ENCODE data around the gene PINLYP.

PINLYP gene

GRCh38 chr19:43564800-43565199, 10.8 kb upstream of the PINLYP start:
- ATAC-seq: no peak
- TF ChIP-seq ZNF70 (CRISPR knock-in tag; IDR thresholded peaks at IDR 0.05) (no peak), CREB5 (CRISPR knock-in tag; IDR thresholded peaks at IDR 0.05; ENCODE audit: low read depth) (no peak), ZNF565 (CRISPR knock-in tag; conservative IDR thresholded peaks at IDR 0.05; ENCODE audit: low read depth) (no peak), ESRRG (CRISPR knock-in tag; IDR thresholded peaks at IDR 0.05) (no peak), ZFP30 (CRISPR knock-in tag; IDR thresholded peaks at IDR 0.05) (no peak), ZNF8 (CRISPR knock-in tag; IDR thresholded peaks at IDR 0.05) (no peak), SNAI2 (CRISPR knock-in tag; IDR thresholded peaks at IDR 0.05) (no peak)

- TF ChIP-seq TSHZ2 (CRISPR knock-in tag; IDR thresholded peaks at IDR 0.05): no peak
- no peak for TF ChIP-seq ZFP3 (CRISPR knock-in tag; IDR thresholded peaks at IDR 0.05)
- TF ChIP-seq, protein P1, sequence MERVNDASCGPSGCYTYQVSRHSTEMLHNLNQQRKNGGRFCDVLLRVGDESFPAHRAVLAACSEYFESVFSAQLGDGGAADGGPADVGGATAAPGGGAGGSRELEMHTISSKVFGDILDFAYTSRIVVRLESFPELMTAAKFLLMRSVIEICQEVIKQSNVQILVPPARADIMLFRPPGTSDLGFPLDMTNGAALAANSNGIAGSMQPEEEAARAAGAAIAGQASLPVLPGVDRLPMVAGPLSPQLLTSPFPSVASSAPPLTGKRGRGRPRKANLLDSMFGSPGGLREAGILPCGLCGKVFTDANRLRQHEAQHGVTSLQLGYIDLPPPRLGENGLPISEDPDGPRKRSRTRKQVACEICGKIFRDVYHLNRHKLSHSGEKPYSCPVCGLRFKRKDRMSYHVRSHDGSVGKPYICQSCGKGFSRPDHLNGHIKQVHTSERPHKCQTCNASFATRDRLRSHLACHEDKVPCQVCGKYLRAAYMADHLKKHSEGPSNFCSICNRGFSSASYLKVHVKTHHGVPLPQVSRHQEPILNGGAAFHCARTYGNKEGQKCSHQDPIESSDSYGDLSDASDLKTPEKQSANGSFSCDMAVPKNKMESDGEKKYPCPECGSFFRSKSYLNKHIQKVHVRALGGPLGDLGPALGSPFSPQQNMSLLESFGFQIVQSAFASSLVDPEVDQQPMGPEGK (CRISPR knock-in tag; IDR thresholded peaks at IDR 0.05; ENCODE audit: borderline replicate concordance): no peak
- no peak for TF ChIP-seq CREB5 (CRISPR knock-in tag; IDR thresholded peaks at IDR 0.05; ENCODE audit: low read depth)
- no peak for TF ChIP-seq ZNF8 (CRISPR knock-in tag; IDR thresholded peaks at IDR 0.05)
- no peak for TF ChIP-seq ESRRG (CRISPR knock-in tag; IDR thresholded peaks at IDR 0.05)
- no peak for TF ChIP-seq TCF4 (CRISPR knock-in tag; IDR thresholded peaks at IDR 0.05; ENCODE audit: borderline replicate concordance)
- no peak for TF ChIP-seq ARNTL (CRISPR knock-in tag; IDR thresholded peaks at IDR 0.05; ENCODE audit: borderline replicate concordance, low read depth)
- TF ChIP-seq TOX (CRISPR knock-in tag; IDR thresholded peaks at IDR 0.05; ENCODE audit: borderline replicate concordance): no peak
- no peak for TF ChIP-seq PPARA (CRISPR knock-in tag; IDR thresholded peaks at IDR 0.05; ENCODE audit: borderline replicate concordance)
- TF ChIP-seq CSDC2 (CRISPR knock-in tag; IDR thresholded peaks at IDR 0.05): no peak
- no peak for TF ChIP-seq GLIS3 (CRISPR knock-in tag; IDR thresholded peaks at IDR 0.05)
- TF ChIP-seq, protein P2, sequence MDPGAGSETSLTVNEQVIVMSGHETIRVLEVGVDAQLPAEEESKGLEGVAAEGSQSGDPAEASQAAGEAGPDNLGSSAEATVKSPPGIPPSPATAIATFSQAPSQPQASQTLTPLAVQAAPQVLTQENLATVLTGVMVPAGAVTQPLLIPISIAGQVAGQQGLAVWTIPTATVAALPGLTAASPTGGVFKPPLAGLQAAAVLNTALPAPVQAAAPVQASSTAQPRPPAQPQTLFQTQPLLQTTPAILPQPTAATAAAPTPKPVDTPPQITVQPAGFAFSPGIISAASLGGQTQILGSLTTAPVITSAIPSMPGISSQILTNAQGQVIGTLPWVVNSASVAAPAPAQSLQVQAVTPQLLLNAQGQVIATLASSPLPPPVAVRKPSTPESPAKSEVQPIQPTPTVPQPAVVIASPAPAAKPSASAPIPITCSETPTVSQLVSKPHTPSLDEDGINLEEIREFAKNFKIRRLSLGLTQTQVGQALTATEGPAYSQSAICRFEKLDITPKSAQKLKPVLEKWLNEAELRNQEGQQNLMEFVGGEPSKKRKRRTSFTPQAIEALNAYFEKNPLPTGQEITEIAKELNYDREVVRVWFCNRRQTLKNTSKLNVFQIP (CRISPR knock-in tag; IDR thresholded peaks at IDR 0.05; ENCODE audit: borderline replicate concordance, low read depth): no peak
- no peak for TF ChIP-seq ZNF565 (CRISPR knock-in tag; conservative IDR thresholded peaks at IDR 0.05; ENCODE audit: low read depth)
- TF ChIP-seq CSRNP3 (CRISPR knock-in tag; IDR thresholded peaks at IDR 0.05): no peak
- TF ChIP-seq ZFP30 (CRISPR knock-in tag; IDR thresholded peaks at IDR 0.05): no peak
- no peak for TF ChIP-seq ZNF70 (CRISPR knock-in tag; IDR thresholded peaks at IDR 0.05)
- no peak for TF ChIP-seq BACH2 (CRISPR knock-in tag; IDR thresholded peaks at IDR 0.05; ENCODE audit: borderline replicate concordance)
- TF ChIP-seq RARB (CRISPR knock-in tag; IDR thresholded peaks at IDR 0.05): no peak
- no peak for TF ChIP-seq ISL1 (CRISPR knock-in tag; IDR thresholded peaks at IDR 0.05)
- ATAC-seq: no peak
Observed at GRCh38 chr19:43569657-43570056, 5.9 kb upstream of the PINLYP start.
